HFFc6 (cell line): Measurements from ENCODE around the gene MAOA. TPM values are rescaled to one million over a fixed set of nuclear protein-coding genes. Genes with fewer than 3 reads are reported as not detected.

Experiments
- DNase-seq: peaks from one replicate; pipeline ENCODE4 v3.0.0-alpha.2; 2018
- H3K27ac Mint-ChIP-seq: 2 replicates; pipeline ENCODE4 v1.8.0; 2020; ENCODE audit warnings: mild to moderate bottlenecking, mixed read lengths
- H3K27me3 Mint-ChIP-seq: 2 replicates; pipeline ENCODE4 v1.8.0; 2021; ENCODE audit warnings: mild to moderate bottlenecking, moderate library complexity, mixed read lengths; ENCODE audit not compliant: insufficient read depth
- H3K36me3 Mint-ChIP-seq: 2 replicates; pipeline ENCODE4 v1.8.0; 2021; ENCODE audit warnings: low read depth, mixed read lengths
- H3K4me1 Mint-ChIP-seq: 2 replicates; pipeline ENCODE4 v1.8.0; 2020; ENCODE audit warnings: low read depth, mixed read lengths
- H3K4me3 Mint-ChIP-seq: 2 replicates; pipeline ENCODE4 v1.8.0; 2020; ENCODE audit warnings: mild to moderate bottlenecking, moderate library complexity, mixed read lengths
- H3K9me3 Mint-ChIP-seq: 2 replicates; pipeline ENCODE4 v1.8.0; 2020; ENCODE audit warnings: mild to moderate bottlenecking, mixed read lengths
- CTCF ChIP-seq: fragments of 200-600 bp; sonication (generic); IDR thresholded peaks from 2 replicates; pipeline ENCODE4 v1.5.0; 2021; ENCODE audit warnings: antibody characterized with exemption, mild to moderate bottlenecking
- total RNA-seq, 6 experiments: library from RNA; stranded (reverse); fragmentation: NEBNext Ultra II Directional; extraction: Animal tissue kit (Norgen Biotek cat#: 25700); gene quantifications; 2 replicates in 1 of 6; 3 replicates in 5 of 6; pipeline ENCODE4 v1.2.3, GENCODE V29; 2021

MAOA gene
- total RNA-seq, 6 experiments from 2014 or later: 0.07 to 0.25 (median 0.07) TPM; not detected in 3

- Mint-ChIP-seq H3K4me3 (peak overlapping the region; percentile 69; the same call in 1 of the 2 replicates), H3K9me3 (no peaks in the 10 kb centered on the region), H3K27ac (peak overlapping the region; percentile 81), H3K36me3 (no peaks in the 10 kb centered on the region), H3K27me3 (no peaks in the 10 kb centered on the region; the same call in 1 of the 2 replicates), H3K4me1 (no peaks in the 10 kb centered on the region)
- DNase-seq: peak; percentile 25
- peak; percentile 6; the same call in 1 of the 2 replicates for TF ChIP-seq CTCF
Observed at GRCh38 chrX:43654431-43655150, 1.5 kb upstream of the MAOA start.

GRCh38 chrX:43655151-43656004, 721 bp upstream of the MAOA start:
- Mint-ChIP-seq H3K27ac (no peak overlapping the region), H3K4me1 (no peaks in the 10 kb centered on the region), H3K27me3 (no peaks in the 10 kb centered on the region; the same call in 1 of the 2 replicates), H3K36me3 (no peaks in the 10 kb centered on the region), H3K4me3 (no peak overlapping the region; the same call in 1 of the 2 replicates), H3K9me3 (no peaks in the 10 kb centered on the region)
- DNase-seq: no peak
- no peak for TF ChIP-seq CTCF

GRCh38 chrX:43657671-43658070, 1.6 kb downstream of the MAOA start:
- Mint-ChIP-seq H3K9me3 (no peaks in the 10 kb centered on the region), H3K36me3 (no peaks in the 10 kb centered on the region), H3K4me1 (no peaks in the 10 kb centered on the region), H3K27ac (no peak overlapping the region), H3K27me3 (no peaks in the 10 kb centered on the region; the same call in 1 of the 2 replicates), H3K4me3 (no peak overlapping the region)
- no peak for TF ChIP-seq CTCF
- no peak for DNase-seq

GRCh38 chrX:43661521-43662240, 5.6 kb downstream of the MAOA start:
- no peaks in the 10 kb centered on the region for H3K4me1 Mint-ChIP-seq
- H3K4me3 Mint-ChIP-seq: no peak overlapping the region
- no peak for TF ChIP-seq CTCF
- no peaks in the 10 kb centered on the region; the same call in none of the 2 replicates for H3K9me3 Mint-ChIP-seq
- no peak for DNase-seq
- H3K27me3 Mint-ChIP-seq: peaks cover 2% of the 10 kb centered on the region; the same call in 1 of the 2 replicates
- no peaks in the 10 kb centered on the region for H3K36me3 Mint-ChIP-seq
- H3K27ac Mint-ChIP-seq: no peak overlapping the region

- Mint-ChIP-seq H3K4me3 (no peak overlapping the region), H3K4me1 (no peaks in the 10 kb centered on the region), H3K9me3 (no peaks in the 10 kb centered on the region; the same call in none of the 2 replicates), H3K27me3 (peaks cover 2% of the 10 kb centered on the region; the same call in 1 of the 2 replicates), H3K36me3 (no peaks in the 10 kb centered on the region), H3K27ac (no peak overlapping the region)
- no peak for TF ChIP-seq CTCF
- DNase-seq: no peak
Observed at GRCh38 chrX:43663173-43663572, 7.1 kb downstream of the MAOA start.
